Pulmonary artery endothelial cell (primary cell): Measurements from ENCODE around the gene SHBG. TPM values are rescaled to one million over a fixed set of nuclear protein-coding genes. Genes with fewer than 3 reads are reported as not detected.

Source experiments
- total RNA-seq: library from RNA; depleted of rRNA; stranded (reverse); fragments of >200 nt; gene quantifications from 2 replicates; pipeline ENCODE4 v1.2.3, GENCODE V29; 2014

The SHBG gene
- total RNA-seq, 1 donor from 2014 or later = 0.13 TPM

Other genes with a start within 250 kb of the SHBG start
- gene TNK1, start 249.0 kb upstream of the SHBG start, total RNA-seq = 0.26 and 0.60 TPM in 2 replicates
- 17.5 and 18.7 TPM in 2 replicates for gene PLSCR3, start 235.6 kb upstream of the SHBG start, total RNA-seq
- 56.9 and 189 TPM in 2 replicates for gene TMEM256, start 226.0 kb upstream of the SHBG start, total RNA-seq
- gene NLGN2, start 222.3 kb upstream of the SHBG start, total RNA-seq = 1.7 and 2.6 TPM in 2 replicates
- not detected in 2 replicates for gene SPEM1, start 209.8 kb upstream of the SHBG start, total RNA-seq
- gene SPEM2, start 204.5 kb upstream of the SHBG start, total RNA-seq = not detected in 2 replicates
- not detected in 2 replicates for gene SPEM3, start 201.3 kb upstream of the SHBG start, total RNA-seq
- 5.2 and 7.3 TPM in 2 replicates for gene TMEM102, start 194.7 kb upstream of the SHBG start, total RNA-seq
- gene FGF11, start 190.6 kb upstream of the SHBG start, total RNA-seq = 0.42 and 0.73 TPM in 2 replicates
- gene CHRNB1, start 185.1 kb upstream of the SHBG start, total RNA-seq = 7.1 and 7.5 TPM in 2 replicates
- 10.8 and 11.2 TPM in 2 replicates for gene ZBTB4, start 150.5 kb upstream of the SHBG start, total RNA-seq
- gene SLC35G6, start 148.7 kb upstream of the SHBG start, total RNA-seq = not detected in 2 replicates
- 65.3 and 93.4 TPM in 2 replicates for gene POLR2A, start 145.8 kb upstream of the SHBG start, total RNA-seq
- 6.1 and 8.2 TPM in 2 replicates for gene TNFSF12, start 81.1 kb upstream of the SHBG start, total RNA-seq
- gene TNFSF13, start 71.4 kb upstream of the SHBG start, total RNA-seq = 1.1 and 1.3 TPM in 2 replicates
- 95.6 and 108 TPM in 2 replicates for gene SENP3, start 68.2 kb upstream of the SHBG start, total RNA-seq
- 2.0 and 3.6 TPM in 2 replicates for gene CD68, start 50.5 kb upstream of the SHBG start, total RNA-seq
- gene MPDU1, start 46.3 kb upstream of the SHBG start, total RNA-seq = 72.5 and 100 TPM in 2 replicates
- 0.07 TPM in 1 of 2 replicates, not detected in the other for gene SOX15, start 40.0 kb upstream of the SHBG start, total RNA-seq
- 44.4 and 46.0 TPM in 2 replicates for gene FXR2, start 15.2 kb upstream of the SHBG start, total RNA-seq
- gene SAT2, start 2.3 kb upstream of the SHBG start, total RNA-seq = 21.2 and 25.1 TPM in 2 replicates
- not detected in 2 replicates for gene ATP1B2, start 20.8 kb downstream of the SHBG start, total RNA-seq
- gene TP53, start 57.4 kb downstream of the SHBG start, total RNA-seq = 50.9 and 53.7 TPM in 2 replicates
- 9.6 and 13.7 TPM in 2 replicates for gene WRAP53, start 58.3 kb downstream of the SHBG start, total RNA-seq
- 0.07 and 0.40 TPM in 2 replicates for gene EFNB3, start 75.1 kb downstream of the SHBG start, total RNA-seq
- under 0.01 and 0.07 TPM in 2 replicates for gene DNAH2, start 87.6 kb downstream of the SHBG start, total RNA-seq
- 2.0 and 3.1 TPM in 2 replicates for gene KDM6B, start 204.1 kb downstream of the SHBG start, total RNA-seq
- gene TMEM88, start 224.9 kb downstream of the SHBG start, total RNA-seq = 5.8 and 19.8 TPM in 2 replicates
- 95.4 and 120 TPM in 2 replicates for gene NAA38, start 227.4 kb downstream of the SHBG start, total RNA-seq
- 9.8 and 13.2 TPM in 2 replicates for gene CYB5D1, start 227.9 kb downstream of the SHBG start, total RNA-seq